NCI-H2107 (cell line): Measurements from ENCODE around the gene AGA.

Experiments used
- DNase-seq: peaks from one replicate; lab custom pipeline; 2025; lab: John Stamatoyannopoulos, UW

Gene AGA

DNA sequence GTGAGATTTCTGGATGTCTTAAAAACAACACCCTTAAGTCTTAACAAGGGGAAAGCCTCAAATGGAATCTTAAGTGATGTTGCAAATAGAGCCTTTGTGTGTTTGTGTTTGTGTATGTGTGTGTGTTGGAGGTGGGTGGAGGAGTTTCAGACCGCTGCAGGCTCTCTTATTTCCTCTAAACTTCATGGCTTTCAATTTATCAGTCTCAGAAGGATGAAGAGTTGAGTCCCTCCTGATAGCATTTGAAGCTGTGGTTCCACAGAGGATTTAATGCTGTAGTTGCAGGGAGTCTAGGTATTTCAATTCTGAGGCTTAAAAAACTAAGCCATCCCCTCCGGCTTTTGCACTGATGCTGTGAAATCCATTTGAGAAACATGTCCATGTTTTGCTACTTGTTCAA lies 4.3 kb upstream of the AGA start:
- DNase-seq = no peak

DNA sequence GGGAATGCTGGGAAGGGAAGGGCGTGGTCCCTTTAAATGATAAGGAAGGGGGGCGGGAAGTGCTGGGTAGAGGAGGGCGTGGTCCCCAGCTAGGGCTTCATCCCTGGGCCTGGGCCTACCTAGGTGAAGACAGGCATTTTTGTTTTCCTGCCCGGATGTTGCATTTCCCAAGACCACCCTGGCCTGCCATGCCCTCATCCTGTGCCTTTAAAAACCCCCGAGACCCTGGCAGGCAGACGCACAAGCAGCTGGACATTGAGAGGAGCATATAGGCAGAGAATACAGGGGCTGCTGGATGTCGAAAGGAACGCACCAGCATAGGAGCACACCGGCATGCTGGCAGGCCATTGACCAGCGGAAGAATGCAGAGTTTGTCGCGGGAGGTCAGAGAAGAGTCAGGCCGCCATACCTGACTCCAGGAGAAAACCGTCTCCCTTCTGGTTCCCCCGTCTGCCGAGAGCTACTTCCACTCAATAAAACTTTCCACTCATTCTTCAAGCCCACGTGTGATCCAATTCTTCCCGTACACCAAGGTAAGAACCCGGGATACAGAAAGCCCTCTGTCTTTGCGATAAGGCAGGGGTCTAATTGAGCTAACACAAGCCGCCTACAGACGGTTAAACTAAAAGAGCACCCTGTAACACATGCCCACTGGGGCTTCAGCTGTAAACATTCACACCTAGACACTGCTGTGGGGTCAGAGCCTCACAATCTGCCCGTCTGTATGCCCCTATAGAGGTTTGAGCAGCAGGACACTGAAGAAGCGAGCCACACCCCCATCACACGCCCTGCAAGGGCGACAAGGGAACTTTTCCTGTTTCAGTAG lies 2.9 kb upstream of the AGA start:
- DNase-seq = no peak

DNA sequence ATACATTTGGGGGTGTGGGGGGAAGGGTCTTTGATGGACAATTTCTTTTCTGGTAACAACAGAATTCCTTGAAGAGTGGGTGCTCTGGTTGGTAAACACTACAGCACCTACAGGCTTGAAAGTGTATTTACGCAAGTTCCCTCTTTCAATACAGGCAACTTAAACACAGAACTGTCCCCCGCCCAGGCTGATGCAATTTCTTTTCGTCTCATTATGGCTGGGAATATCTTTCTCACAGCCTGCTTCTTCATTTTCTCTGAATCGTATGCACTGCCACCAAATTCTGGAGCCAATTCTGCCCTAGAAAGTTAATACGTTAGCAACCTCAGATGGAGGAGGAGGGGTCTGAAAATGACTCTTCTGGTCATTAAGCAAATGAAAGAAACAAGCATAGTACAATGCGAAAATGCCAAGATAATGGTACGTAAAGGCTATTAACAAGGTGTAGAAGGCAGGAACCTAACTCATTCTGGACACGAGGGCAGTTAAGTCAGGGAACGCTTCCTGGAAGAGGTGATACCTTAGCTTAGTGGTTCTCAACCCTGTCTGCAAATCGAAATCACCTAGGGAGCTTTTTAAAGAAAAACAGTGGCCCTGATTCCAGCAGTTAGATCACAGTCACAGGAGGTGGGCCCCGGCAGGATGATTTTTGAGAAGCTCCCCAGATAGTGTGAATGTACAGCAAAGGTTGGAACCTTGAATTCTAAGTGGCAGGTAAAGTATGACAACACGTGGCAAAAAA lies 1.0 kb downstream of the AGA start:
- DNase-seq = no peak

DNA sequence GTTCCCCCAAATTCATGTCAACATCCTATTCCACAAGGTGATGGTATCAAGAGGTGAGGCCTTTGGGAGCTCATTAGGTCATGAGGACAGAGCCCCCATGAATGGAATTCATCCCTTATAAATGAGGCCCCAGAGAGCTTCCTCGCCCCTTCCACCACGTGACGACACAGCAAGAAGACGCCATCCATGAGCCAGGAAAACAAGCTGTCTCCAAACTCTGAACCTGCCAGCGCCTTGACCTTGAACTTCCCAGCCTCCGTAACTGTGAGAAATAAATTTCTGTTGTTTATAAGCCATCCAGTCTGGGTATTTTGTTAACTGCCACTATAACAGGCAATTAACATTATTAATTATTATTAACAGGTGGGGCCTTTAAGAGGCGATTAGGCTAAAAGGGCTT lies 5.8 kb downstream of the AGA start:
- no peak for DNase-seq

DNA sequence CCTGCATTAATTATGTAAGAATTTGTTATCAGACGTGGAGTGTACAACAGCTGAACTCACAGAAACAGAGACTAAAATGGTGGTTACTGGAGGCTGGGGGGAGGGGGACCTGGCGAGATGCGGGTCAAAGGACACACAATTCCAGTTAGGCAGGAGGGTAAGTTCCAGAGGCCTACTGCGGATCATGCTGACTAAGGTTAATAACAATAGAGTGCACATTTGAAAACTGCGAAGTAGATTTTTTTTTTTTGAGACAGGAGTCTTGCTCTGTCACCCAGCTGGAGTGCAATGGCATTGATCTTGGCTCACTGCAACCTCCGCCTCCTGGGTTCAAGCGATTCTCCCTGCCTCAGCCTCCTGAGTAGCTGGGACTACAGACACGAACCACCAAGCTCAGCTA lies 7.6 kb downstream of the AGA start:
- DNase-seq = no peak

DNA sequence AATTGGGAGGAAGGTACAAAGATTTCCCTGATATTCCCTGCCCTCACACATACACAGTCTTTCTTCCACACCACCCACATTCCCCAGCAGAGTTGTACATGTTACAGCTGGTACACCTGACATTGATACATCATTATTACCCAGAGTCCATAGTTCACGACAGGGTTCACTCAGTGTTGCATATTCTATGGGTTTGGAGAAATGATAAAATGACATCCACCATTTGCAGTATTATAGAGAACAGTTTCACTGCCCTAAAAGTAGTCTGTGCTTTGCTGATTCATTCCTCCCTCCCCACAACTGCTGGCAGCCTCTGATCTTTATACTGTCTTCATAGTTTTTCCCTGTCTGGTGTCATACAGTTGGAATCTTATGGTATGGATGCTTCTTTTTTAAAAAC lies 15.0 kb downstream of the AGA start:
- DNase-seq = no peak

DNA sequence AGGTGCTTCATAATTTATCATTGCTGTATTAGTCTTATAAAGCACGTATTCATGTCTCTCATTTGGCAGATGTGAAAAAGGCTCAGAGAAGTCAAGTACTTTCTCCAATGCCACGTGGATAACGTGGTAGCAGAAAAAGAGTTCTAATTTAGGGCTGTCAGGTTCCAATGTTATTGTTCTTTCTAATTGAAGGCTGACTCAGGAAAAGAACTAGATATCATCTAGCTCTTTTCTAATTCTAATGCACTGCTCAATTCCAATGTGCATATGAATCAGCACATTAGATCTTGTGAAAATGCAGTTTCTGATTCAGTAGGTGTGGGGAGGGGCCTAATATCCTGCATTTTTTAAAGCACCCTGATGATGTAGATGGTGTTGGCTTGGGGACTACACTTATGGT lies 22.8 kb downstream of the AGA start:
- no peak for DNase-seq

DNA sequence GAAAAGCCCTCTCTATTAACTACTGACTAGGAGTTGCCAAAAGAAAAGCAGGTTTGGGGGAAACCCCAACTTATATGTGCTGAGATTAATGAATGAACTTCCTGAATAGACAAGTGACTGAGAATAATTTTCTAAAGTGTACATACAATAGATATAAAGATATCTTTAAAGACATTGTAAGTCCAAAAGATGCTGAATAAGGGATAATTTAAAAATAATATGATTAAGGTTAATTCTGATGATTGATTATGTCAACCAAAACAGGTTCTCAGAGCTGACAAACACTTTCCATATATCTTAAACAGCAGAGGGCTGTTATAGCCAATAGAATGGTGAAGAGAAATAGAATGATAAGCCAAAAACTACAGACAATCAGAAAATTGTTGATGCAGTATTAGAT lies 28.6 kb downstream of the AGA start:
- DNase-seq = no peak

DNA sequence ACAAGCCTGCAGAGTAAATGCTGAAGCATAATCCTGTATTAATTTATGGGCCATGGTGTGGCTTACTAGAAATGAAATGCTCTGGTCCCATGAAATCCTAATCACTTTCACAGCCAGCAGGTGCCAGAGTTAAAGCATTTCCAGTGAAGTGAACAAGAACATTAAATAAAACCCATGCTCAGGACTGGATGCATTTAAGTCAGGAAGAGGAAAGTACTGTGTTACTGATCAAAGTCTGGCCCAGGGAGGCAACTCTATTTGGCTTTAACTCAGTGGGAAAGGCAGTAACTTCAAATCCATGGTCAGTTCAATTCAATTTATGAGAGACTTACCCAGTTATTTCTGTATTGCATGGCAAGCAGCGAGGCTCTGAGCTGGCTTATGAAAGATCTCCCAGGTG lies 29.2 kb downstream of the AGA start:
- no peak for DNase-seq

DNA sequence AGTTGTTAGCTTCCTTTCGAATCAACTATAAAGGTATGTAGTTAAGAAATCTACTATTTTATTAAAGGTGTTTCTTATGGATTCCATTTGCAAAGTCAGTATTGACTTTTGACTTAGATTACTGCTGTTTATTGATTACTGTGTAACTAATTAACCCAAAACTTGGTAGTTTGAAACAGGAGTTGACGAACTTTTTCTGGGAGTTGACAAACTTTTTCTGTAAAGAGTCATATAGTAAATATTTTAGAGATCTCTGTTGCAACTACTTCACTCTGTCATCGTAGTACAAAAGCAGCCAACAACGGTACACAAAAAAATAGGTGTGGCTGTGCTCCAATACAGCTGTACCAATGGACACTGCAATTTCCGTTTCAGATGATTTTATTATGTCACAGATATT lies 30.2 kb downstream of the AGA start:
- DNase-seq = no peak

DNA sequence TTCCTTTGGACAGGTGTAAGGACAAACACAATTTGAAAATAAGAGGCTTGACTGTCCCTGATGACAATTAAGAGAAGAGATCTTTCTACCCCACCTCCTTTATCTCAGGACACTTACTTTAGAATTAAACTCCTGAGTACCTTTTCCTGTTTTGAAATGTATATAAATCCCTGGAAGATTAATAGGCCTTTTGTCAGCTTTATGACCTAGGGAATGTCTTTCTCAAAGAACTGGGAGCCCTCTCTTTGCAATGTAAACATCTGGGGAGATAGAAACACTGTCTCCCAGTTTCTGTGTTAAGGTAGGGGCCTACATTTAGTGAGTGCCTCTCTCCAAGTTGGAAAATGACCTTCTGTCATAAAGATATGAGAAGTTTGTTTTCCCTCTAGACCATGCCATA lies 31.7 kb downstream of the AGA start:
- DNase-seq = no peak

DNA sequence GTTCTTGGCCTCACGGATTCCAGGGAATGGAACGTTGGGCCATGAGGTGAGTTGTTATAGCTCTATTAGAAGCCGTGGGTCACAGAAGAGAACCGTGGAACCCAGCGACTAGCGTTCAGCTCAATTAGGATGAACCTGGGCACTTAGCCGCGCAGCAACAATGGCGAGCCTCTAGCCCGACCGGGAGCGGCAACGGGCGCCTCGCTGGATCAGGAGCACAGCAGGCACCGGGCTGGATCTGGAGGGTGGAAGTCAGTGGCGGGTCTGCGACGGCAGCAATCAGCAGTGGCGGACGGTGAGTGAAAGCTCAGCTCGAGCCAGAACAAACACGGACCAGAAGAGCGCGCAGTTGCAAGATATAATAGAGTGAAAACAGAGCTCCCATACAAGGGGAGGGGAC lies 34.2 kb downstream of the AGA start:
- DNase-seq = no peak

DNA sequence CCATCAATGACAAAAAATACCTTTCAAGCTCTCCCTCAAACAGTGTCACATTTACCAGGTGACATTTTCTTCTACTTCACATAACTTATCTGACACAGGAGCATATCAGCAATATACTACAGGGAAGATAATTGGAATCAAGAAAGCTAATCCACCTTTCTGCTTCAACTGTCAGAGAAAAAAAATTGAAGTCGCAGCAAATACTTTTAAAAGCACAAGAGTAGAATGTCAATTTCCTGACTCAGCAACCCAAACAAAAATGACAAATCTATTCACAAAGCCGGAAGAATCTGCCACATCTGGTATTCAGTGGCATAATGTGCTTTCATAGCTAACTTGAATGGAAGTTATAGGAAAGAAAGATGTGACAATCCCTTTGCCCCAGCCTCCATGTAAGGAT lies 36.7 kb downstream of the AGA start:
- no peak for DNase-seq

DNA sequence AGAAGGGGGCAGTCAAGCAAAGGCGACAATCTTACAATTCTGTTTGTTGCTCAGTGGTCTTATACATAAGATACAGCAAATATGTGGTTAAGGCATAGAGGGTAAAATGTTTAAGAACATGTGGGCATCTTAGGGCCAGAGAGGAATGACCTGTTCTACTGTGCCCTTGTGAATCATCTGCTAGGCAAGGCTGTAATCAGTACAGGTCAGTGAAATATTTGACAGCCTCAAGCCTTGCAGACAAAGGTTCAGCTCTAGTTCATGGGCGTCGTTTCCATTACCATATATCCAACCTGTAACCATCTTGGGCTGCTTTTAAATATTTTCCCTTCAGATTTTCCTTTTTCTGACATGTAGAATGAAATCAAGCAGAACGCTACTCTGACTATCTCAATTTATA lies 37.3 kb downstream of the AGA start:
- DNase-seq = no peak

DNA sequence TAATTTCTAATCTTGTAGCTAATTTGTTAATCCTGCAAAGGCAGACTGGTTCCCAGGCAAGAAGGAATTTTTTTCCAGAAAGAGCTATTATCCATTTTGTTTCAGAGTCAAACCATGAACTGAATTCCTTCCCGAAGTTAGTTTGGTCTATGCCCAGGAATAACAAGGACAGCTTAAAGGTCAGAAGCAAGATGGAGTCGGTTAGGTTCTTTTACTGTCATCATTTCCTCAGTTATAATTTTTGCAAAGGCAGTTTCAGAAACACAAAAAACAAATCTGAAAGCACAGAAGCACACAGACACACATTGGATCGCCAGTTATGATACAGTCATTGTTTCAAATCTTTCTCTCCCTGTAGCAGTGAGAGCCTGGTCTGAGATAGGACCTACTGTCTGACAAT lies 37.9 kb downstream of the AGA start:
- DNase-seq = no peak

DNA sequence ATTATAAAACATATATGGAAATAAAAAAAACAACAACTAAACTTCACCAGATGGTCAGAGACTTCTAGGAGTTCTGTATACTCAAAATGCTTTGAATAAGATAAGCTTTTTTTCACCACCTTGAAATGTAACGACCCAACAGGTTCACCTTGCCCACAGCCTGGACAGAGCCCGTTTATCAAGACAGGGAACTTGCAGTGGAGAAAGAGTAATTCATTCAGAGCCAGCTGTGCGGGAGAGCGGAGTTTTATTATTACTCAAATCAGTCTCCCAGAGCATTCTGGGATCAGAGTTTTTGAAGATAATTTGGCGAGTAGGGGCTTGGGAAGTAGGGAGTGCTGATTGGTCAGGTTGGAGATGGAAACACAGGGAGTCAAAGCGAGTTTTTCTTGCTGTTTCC lies 38.5 kb downstream of the AGA start:
- DNase-seq = no peak

DNA sequence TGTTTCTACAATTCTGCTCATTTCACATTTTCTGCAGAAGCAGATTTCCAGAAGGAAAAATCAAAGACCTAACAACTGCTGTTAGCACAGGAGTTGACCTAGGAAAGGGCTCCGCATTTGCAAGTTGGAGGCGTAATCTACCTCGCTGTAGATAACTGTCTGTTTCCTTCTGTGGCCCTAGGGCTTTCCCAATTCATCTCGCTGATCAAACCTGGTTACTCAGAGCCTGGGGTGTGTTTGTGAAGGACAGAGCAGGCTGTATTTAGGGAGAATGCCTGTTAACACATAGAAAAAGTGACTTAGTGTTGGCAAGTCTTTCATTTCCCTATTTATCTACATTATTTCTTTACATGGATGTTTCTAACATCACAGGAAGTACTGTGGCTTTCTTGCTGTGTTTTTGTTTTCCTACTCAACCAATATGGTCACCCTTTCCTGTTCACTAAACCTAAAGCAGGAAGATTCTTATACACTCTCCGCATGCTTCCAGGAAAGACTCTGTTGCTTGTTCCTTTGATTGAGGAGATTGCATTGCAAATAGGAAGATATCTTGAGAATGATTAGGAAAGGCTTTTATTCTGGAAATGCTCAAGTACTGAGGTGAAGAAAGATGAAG lies 40.5 kb downstream of the AGA start:
- DNase-seq = no peak

DNA sequence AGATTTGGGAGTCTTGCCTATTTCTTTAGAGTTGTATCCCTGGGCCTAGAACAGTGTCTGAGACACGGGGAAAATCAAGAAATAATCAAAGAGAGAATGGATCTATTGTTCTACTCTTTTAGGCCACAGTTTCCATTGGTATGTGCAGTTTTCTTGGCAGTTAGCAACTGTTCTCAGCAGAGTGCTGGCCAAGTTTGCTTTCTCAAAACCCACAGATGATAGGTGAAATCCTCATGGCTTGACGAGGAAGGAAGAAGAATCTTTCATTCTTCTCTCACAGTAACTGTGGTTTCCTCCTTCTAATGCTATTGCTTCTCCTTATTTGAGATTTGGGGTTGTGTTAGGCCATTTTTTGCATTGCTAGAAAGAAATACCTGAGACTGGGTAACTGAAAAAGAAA lies 42.2 kb downstream of the AGA start:
- DNase-seq = no peak

DNA sequence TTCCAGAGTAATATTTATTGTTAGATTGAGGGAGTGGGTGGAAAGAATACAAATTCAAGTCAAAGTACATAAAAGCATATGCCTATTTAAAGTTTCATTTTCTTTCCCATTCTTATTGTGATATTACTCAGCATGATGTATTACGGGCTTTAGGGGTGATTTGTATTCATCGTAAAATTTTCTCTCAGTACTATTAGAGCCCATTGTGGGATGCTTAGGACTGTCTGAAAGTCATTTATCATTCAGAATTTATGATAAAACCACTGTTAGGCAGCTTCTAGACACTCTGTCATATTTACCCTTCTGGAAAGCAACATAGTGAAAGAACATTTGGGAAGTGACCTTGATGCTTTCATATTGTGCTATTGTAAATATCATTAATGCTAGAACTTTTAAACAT lies 45.9 kb downstream of the AGA start:
- no peak for DNase-seq

DNA sequence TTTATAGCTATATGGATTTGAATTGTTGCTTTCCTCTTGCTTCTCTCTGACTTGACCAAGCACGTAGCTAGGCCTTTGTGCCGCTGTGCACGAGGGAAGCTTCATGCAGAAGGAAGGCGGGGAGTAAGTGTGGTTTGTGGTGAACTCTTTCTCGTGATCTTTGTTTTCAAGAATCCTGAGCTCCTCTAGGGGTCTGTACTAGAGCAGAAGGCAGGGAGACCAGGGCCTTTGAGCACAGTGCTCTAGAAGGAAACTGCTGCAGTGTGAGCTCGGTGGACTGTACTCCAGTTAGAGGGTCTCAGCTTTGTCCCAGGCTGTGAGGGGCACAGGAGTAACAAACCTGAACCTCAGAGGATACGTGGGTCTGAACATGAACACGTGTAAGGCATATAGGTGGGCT lies 49.0 kb downstream of the AGA start:
- DNase-seq = no peak

DNA sequence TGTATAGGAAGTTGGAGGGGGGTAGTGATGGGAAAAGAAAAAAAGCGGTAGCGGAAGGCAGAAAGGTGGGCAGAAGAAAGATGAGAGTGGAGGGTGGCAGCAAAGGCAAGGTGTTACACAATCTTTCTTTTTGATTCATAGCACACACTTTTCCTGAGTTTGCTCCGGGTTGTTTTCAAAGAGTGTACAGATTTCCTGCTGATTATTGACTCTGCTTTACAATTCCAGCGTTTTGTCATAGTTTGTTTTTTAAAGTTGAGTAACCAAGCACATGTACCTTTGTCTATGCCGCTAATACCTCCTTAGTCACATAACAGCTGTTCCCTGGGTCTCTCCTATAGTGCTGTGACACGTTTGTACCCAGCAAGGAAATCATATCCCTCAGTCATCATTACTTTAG lies 50.3 kb downstream of the AGA start:
- DNase-seq = no peak

DNA sequence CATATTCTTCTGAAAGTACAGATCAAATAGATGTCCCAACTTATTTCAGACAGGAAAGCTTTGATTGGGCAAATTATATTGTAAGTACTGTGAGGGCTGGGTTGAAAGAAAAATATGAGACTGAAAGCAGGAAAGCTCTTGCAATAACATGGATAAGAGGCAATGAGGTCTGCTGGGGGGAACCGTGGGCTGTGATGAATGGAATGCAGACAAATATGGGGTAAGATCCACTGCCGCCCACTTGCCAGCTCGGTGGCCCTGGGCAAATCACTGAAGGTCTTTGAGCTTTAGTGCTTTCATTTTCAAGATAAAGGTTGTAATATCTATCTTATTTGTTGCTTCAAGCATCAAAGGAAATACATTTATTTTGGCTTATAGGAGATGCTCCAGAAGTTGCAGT lies 51.0 kb downstream of the AGA start:
- DNase-seq = no peak

DNA sequence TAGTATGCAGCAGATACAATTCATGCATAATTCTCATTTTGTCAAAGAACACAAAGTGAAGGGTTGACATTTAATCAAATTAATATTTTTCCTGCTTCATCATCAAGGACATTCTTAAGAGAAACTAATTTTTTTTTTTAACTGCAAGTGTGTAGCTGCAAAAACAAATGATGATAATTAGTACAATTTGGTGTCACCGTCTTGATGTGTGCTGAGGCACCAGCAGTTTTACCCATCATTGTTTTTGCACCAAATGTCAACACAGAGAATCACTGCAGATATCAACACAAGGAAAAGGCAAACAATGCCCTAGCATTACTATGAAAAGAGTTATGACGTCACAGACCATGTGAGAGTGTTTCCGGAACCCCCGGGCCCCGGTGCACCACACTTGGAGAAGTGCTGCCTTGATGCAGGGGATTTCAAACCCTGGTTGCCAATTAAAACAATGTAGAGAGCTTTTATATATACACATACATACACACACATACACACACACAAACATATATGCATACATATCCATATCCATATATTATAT lies 55.9 kb downstream of the AGA start:
- DNase-seq = no peak
